NAMALWA (cell line): ENCODE data around the gene DGKZ.

ENCODE experiments used
- DNase-seq: peaks from one replicate; pipeline ENCODE4 v3.0.0-alpha.2; 2015; ENCODE audit warnings: low spot score

DGKZ gene

DNA sequence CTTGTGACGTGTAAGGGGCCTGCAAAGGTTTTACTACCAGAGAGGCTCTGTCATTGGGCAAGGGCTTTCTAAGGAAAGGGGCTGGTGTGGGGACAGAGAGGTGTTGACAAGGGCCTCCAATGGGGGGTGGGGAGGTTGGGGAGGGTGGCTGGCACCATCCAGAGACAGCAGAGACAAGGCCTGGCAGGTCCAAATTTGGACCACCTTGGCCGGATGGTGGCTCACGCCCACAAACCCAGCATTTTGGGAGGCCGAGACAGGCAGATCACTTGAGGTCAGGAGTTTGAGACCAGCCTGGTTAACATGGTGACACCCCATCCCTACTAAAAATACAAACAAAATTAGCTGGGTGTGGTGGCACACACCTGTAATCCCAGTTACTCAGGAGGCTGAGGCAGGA is 46.5 kb downstream of the DGKZ start:
- DNase-seq: no peak

DNA sequence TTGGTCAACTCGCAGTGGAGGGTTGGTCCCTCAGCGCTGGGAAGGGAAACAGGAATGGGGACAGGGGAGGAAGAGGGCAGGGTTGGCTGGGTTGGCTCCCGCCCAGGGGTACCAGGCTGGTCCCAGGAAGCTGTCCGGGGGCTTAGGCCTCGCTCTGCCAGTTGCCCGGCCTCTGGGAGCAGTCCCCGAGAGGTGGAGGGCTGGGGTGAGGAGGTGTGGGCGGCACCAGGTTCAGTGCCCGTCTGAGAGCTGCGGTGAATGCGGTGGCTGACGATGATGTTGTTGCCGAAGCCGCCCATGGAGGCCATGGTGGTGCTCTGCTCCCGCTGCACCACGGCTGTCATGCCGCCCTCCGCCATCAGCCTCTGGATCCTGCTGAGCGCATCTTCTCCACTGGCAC is 50.3 kb downstream of the DGKZ start:
- DNase-seq: no peak

DNA sequence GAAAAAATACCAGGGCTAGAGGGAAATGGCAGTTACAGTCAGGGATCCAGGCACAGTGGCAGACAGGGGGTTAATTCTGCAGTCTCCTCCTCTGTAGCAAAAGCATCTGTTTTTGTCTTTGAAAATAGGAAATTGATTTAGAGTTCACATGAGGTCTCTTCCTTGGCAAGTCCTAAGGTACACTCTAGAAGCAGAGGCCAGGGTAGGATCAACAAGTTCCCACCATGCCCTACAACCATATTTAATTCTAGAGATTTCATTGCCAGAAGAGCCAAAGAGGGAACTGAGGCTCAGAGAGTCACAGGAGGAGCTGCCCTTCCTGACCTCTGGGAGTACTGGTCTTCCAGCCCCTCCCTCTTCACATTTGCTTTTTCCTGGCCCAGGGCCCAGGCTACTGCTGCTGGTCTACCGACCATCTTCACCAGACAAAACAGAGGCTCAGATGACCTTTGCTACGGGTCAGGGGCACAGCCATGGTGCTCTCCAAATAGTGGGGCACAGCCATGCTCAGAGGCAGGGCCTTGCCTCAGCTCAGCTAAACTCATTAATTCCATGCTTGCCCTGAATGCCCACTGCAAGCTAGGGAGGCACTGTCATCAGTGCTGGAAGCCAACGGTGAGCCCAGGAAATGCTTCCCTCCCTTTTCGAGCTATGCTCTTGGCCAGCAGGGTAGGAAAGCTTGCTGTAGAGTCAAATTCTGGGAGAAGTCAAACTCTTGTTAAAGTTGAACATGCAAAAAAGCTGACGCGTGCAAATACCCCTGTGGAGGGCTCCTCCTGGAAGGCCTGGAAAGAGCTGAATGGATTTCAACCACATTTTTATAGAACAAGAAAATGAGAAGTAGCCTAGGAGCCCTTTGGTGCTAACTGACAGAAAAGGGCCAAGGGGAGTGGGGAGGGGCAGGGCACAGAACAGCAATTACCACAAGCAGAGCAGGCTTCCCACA is 56.0 kb downstream of the DGKZ start:
- DNase-seq: no peak

DNA sequence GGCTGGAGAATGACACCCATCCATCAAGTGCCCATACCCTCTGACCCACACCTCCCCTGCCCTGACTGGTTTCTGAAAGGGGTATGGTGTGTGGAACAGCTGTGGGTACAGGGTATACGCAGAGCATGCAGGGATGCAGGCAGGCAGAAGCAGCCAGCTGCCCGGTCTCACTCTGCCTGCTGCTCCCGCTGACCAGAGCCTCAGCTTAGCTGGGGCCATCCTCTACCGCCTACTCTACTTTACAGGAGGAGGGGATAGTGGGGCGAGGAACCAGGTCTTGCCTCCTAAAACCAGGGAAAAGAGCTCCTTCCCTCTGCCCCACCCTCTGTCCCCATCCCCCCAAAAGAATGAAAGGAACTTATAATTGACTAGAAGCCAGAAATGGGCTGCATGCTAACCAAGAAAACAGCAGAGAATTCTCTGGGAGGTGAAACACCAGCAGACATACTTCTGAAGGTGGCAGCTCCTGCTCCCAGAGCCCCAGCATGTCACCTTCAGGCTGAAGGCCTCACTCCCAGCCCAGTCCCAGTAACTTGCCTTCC is 57.3 kb downstream of the DGKZ start:
- DNase-seq: no peak

DNA sequence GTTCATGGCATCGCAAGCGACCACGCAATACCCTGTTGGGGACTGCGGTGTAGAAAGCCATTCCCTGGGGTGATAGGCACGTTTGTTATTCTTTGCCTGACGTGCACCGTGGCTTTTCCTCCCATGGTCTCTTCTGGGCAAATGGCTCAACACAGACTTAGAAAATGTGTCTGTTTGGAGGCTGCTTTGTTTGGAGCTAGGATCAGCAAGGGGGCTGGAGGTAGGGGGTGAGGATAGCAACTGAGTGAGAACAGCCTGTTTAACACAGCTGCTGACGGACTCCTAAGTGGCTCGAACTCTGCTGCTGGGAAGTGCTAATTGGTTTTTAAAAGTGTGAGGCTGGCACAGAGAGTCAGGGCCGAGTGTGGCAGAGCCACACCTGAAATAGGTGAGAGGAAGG is 60.4 kb downstream of the DGKZ start:
- no peak for DNase-seq

DNA sequence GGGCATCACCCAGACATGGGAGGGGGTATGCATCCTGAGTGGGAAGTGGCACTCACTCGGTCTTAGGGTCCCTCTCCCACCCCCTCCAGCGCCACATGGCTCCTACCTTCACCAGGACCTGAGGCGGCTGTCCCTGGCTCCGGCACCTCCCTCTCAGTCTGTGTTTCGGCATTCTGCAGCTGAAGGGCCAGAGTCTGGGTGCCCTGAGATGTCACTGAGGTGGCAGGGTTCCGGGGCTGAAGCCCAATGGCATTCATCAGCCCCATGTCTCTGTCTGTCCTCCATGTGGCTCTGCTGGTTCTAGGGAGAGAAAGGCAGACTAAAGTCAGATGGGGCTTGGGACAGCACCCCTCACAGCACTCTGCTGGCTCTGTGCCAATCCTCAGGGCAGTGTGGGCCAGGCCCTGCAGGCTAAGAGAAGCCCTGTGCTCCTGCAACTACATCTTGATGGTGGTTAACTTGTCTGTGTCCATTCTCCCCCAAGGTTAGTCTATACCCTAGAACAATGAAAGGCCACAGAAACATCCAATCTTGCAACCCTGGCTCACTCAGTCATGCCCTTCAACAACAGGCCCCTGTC is 61.2 kb downstream of the DGKZ start:
- DNase-seq: no peak

DNA sequence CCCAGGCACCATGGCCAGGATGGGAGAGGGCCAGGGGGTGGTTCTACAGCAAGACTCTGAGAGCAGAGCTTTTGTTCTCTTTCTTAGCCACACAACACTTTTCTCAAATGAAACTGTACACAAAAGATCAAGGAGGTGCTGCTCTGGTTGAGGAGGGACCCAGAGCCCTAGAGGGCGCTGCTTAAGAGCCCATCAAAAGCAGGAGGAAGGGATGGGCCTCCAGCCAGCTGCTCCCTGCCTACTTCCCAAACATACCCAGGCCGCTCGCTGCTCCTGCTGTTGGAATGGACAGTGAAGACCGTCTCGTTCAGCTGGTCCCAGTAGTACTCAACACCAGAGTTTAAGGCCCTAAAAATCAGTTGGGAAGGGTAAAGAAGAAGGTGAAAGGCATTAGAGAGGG is 62.8 kb downstream of the DGKZ start:
- DNase-seq: no peak

DNA sequence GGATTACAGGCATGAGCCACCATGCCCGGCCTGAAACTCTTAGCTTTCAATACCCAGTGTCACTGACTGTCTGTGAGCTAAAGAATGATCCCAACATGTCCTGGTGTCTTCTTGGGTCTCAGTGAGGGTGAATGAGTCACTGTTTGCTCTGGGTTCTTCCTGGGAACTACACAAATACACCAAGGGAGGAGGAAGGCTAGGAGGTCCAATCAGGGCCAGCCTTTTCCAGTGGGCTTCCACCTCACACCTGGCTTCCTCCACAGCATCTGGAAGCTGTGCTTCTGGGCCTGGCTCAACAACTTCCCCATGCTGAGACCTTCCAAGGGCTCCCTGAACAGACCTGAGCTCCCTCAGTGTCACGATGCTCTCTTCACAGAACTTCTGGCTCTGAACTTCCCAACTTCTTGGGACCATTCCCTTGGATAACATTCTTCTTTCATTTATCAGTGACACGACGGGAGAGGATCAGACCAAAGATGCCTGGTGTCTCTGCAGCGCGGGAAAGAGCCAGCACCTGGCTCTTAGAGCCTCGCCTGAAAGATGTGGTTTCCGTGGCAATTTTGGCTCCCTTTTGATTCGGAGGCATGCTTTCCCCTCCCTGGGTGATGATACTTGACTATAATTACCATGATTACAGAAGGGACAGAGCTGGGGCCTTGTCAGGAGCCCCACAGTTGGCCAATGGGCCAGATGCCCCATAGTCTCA is 66.7 kb downstream of the DGKZ start:
- DNase-seq: no peak

DNA sequence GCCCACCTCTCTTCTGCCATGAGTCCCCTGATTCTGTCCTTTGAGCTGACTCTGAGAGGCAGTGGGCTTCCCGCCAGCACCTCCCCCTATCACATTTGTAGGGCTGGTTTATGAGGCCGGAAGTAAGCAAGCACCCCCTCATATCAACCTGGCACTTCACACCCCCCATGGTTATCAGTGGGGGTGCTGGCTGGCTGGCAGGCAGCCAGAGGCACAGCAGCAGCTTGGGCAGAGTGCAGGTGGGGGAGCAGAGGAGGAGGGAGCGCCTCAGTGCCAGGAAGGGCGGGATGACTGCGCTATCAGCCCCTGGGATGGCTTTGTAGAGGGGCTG is 67.2 kb downstream of the DGKZ start:
- no peak for DNase-seq

DNA sequence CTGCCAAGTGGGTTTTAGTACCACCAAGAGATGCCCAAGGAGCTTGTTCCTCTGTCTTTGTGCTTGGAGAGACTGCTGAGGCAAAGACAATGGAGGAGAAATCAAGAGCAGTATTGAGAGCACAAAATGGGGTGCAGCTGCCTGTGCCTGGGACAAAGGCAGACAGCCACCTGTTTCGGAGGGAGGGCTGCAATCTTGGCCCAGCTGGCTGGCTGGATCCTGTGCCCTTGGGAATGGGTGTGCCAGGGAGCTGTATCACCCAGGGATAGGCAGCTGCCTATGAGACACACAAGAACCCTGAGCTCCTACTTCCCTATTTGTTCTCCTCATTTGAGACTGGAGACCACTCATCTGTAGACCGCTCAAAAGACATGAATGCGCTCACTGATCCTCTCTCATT is 67.6 kb downstream of the DGKZ start:
- no peak for DNase-seq

DNA sequence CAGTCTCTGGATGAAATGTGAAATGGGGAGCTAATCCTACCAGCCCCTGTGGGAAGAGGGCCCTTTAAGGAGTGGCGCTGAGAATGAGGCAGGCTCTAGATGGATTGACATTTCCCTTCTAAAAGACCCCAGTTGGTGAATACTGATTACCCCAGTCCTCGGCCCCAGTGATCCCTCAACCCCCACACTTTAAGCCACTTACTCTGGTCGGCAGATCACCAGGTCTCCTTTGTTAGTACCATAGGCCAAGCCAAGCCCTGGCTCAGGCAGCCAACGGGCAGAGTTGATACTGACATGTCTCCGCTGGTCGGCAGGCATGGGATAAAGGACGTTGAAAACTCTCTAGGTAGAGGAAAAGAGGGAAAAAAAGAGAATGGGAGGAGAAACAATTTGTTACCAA is 70.4 kb downstream of the DGKZ start:
- DNase-seq: no peak

DNA sequence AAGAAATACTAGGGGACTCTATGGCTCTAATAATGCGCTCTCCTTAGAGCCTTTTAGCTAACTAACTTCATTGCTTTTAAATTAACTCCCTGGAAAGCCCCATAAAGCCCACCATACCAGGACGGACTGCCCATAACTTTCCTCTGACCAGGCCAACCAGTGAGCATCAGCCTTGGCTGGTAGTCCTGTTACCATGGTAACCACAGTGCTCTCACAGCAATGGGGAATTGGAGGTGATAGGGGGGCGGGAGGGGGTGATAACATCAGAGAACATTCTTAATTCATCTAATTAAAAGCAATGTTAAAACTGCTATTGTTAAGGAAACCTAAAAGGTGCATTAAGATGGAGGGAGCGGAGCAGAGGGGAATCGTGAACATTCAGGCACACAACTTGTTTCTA is 71.5 kb downstream of the DGKZ start:
- DNase-seq: no peak

DNA sequence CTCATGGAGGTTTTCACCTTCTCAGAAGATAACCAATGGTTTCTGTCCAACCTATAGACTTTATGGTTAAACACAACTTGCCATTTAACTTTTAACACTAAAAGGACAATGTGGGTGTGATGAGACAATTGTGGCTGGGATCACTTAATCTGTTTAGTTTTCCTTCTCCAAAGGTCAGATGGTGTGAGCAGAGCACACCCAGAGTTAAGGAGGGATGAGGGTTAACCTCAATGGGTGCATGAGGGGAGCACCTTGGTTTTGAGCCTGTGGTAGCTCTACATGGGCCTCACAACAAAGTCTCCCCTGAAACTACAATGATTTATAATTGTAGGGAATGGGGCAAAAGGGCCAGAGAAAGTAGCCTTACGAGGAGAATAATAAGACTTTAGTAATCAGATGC is 73.2 kb downstream of the DGKZ start:
- DNase-seq: no peak

DNA sequence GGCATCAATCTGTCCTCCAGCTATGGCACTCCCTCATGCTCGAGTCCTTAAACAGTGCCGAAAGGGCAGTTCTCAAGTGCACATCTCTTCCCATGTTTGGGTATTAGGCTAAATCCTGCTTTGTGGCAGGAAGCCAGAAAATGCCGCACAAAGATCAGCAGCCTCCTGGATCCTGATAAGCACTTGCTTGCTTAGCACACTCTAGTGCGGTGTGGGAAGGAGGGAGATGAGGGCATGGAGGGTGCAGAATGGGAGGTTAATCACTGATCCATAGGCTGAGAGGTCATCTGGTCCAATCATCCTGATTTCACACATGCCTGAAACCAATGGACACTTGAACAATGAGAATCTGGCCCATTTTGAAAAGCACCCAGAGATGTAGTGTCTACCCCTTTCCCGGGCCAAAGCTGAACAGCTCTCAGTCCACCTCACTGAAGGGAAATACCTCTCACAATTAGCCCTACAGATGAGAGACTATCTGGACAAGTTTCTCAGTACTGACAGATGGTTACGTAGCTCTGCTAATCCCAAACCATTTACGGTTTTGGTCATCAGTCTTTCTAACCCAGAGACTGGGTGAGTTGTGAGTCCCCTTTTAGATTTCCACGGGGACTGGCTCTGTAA is 74.1 kb downstream of the DGKZ start:
- DNase-seq: no peak

DNA sequence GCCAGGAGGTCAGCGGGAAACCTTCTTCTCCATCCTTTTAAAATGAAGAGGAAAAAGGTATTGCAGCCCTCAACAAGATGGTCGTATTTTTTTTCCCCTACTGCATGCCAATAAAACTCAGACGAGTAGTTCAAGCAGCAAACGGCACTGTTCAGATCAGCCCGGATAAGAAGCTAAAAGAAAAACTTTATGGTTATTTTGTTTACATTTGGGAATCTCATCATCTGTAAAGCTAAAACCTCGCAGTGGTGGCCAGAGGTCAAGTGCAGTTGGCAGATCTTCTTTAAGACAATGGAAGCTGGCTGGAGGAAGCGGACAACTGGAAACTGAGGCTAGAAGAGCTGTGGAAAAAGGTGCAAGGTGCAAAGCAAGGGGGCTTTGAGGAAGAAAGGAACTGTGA is 75.3 kb downstream of the DGKZ start:
- DNase-seq: no peak

DNA sequence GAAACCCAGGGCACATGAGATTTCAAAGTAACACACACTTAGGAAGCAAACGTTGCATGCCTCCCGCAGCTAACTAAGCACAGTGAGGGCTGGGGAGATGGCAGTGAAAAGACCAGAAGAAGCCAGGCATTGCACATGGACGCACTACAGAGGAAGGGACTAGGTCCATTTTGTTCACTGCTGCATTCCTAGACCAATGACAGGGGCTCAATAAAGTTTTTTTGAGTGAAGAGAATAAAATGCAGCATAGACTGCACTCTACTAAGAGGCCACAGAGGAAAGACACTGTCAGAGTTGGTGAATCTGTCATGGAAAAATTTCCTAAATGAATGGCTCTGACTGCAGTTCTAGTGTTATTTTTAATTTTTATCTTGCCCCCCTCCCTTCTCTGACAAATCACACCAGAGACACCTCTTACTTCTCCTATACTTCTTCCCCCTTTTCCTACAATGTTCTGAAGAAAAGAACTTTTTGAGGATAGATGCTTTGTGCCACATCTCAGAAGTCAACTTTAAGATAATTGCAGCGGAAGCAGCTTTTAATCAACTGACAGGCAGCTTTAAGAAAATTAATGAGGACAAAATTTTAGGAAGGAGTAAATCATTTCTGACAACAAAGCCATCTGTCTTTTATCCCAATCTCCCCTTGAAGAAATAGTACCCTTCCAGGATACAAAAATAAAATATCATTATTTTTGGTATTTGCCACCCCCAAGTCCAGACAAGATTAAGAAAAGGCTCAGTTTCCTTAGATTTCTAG is 79.1 kb downstream of the DGKZ start:
- no peak for DNase-seq

DNA sequence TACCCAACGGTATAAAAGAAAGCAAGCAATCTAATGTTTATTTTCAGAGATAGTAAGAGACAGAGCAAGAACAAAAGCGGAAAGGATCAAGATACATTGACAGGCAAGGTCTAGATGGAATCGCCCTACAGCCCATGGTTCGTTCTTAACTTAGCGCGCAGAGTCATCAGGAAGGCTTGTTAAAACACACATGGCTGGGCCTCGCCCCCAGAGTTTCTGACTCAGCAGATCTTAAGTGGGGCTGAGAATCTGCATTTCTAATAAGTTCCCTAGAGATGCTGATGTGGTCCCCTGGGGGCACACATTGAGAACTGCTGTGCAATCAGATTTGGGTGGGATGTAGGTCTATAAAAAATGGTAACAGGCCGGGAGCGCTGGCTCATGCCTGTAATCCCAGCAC is 80.1 kb downstream of the DGKZ start:
- DNase-seq: no peak

DNA sequence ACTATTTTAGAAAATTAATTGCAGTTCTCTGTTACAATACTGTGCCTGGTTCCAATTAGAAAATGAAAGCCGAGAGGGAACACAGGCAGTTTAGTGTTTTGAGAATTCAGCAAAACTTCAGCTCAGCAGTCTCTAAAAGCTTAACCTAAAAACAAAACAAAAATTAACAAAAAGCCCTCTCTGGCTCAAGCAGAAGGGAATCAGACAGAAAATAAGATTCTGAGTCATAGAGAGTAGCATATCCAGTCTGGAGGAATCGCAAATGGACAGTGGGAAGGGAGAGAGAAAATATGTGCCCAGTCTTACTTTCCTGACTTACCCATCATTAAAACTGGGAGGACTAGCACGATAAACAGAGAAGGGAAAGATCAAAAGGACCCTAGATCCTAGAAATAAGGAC is 82.5 kb downstream of the DGKZ start:
- DNase-seq: no peak
